Thymus (tissue), 11 donors: ENCODE measurements around the gene BPIFB3. TPM values are rescaled to one million over a fixed set of nuclear protein-coding genes. Genes with fewer than 3 reads are reported as not detected.

Experiments
- DNase-seq, 9 donors: peaks; one replicate each; pipeline ENCODE4 v3.0.0-alpha.2; 2013; ENCODE audit warnings: low spot score in 9 of 9, low read depth in 6 of 9, missing footprints in 1 of 9
- H3K27ac ChIP-seq, 2 donors: one replicate each; pipeline ENCODE4 v1.5.1; 2013; ENCODE audit warnings: control low read depth in 1 of 2, low read depth in 1 of 2, low read length in 1 of 2, mild to moderate bottlenecking in 1 of 2, moderate library complexity in 1 of 2
- H3K27me3 ChIP-seq, 2 donors: one replicate each; pipeline ENCODE4 v1.5.1; 2013; ENCODE audit warnings: low read length in 1 of 2; ENCODE audit not compliant: control insufficient read depth in 2 of 2, insufficient read depth in 1 of 2
- H3K36me3 ChIP-seq, 2 donors: one replicate each; pipeline ENCODE4 v1.5.1; 2013; ENCODE audit warnings: low read length in 1 of 2, mild to moderate bottlenecking in 1 of 2, moderate library complexity in 1 of 2; ENCODE audit not compliant: control insufficient read depth in 2 of 2, insufficient read depth in 2 of 2
- H3K4me1 ChIP-seq, 2 donors: one replicate each; pipeline ENCODE4 v1.5.1; 2013; ENCODE audit warnings: low read length in 2 of 2; ENCODE audit not compliant: control insufficient read depth in 2 of 2, insufficient read depth in 2 of 2
- H3K4me3 ChIP-seq, 2 donors: one replicate each; pipeline ENCODE4 v1.5.1; 2013; ENCODE audit warnings: low read length in 2 of 2, control low read depth in 1 of 2, mild to moderate bottlenecking in 1 of 2
- H3K9me3 ChIP-seq, 2 donors: one replicate each; pipeline ENCODE4 v1.5.1; 2013; ENCODE audit warnings: low read length in 1 of 2, mild to moderate bottlenecking in 1 of 2; ENCODE audit not compliant: control insufficient read depth in 2 of 2, insufficient read depth in 1 of 2
- WGBS: extraction: QIAGEN DNeasy Blood & Tissue Kit; methylation state at CpG from one replicate; pipeline ENCODE4 v1.1.7; 2013; 5-methylcytosine and 5-hydroxymethylcytosine counted together
- polyA plus RNA-seq: library from polyadenylated mRNA; stranded (reverse); fragments of 200-250 nt; gene quantifications from one replicate; pipeline ENCODE4 v1.2.3, GENCODE V29; 2013
- total RNA-seq: library from RNA; stranded (reverse); fragments of 120-200 nt; gene quantifications from one replicate; pipeline ENCODE4 v1.2.4, GENCODE V29; 2013
- donor health status: healthy.

Gene BPIFB3
- total and polyA plus RNA-seq, 2 donors = 0.05 to 0.48 TPM

DNA sequence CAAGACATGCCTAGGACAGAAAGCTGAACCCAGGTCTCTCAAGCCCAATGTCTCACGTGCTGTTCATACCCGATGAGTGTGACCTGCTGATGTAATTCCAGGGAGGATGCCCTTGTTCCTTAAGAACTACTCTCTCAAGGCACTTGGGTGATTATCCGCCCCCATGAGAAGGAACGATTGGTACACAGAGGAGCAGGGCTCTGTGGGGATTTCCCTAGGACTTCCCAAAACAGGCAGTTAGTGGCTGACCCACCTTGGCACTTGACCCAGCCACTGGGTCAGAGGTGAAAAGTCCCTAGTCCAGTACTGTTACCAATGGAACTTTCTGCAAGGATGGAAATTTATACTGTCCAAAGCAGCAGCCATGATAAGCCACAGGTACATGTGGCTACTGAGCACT, 31.4 kb upstream of the BPIFB3 start:
- Histone ChIP-seq H3K27me3 (no peaks in the 10 kb centered on the region), H3K36me3 (no peaks in the 10 kb centered on the region)
- WGBS = 85% methylated on average over 4 of the region's 4 CpGs

DNA sequence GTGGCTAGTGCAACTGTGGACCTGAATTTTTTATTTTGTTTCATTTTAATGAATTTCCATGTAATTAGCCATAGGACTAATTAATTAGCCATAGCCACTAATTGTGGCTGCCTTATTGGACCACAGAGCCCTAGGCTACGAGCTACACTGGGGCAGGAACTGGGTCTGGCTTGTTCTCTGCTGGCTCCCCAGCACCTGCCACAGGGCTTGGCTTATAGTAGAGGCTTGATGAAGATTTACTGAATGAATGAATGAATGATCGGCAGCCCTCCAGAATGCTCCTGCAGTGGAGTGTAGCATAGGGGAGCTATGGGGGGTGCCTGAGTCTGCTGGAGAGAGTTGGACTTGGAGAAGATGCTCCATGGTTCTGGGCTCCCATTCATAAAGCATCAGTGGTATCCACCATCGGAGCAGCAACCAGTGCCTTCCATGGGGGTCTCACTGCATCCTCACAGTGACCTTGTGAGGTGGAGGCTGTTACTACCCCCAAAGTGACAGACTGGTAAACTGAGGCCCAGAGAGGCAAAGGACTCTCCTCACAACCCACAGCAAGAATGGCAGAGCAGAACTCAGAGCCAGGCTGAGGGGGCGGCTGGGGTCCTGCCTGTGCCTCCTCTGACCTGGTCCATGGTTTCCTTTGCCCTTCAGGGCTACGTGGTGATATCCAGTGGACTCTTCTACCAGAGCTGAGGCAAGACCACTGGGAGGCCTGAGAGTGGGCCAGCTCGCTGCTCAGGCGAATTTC, 30.8 kb upstream of the BPIFB3 start:
- peaks cover 0 to 44% of the 10 kb centered on the region in 2 donors for H3K4me1 ChIP-seq
- DNase-seq = no peak
- no peaks in the 10 kb centered on the region for H3K9me3 ChIP-seq
- WGBS = 92% methylated on average over 7 of the region's 7 CpGs
- no peaks in the 10 kb centered on the region for H3K36me3 ChIP-seq
- no peak overlapping the region for H3K4me3 ChIP-seq
- H3K27ac ChIP-seq = no peak overlapping the region
- no peaks in the 10 kb centered on the region for H3K27me3 ChIP-seq

More for the DNA sequence above, 31.4 kb upstream of the BPIFB3 start:
- Histone ChIP-seq H3K4me3 (no peak overlapping the region), H3K27ac (no peak overlapping the region), H3K4me1 (peaks cover 0 to 44% of the 10 kb centered on the region in 2 donors), H3K9me3 (no peaks in the 10 kb centered on the region)
- DNase-seq = no peak

GRCh38 chr20:33023439-33024242, 30.1 kb upstream of the BPIFB3 start:
- Histone ChIP-seq H3K9me3 (no peaks in the 10 kb centered on the region), H3K27me3 (no peaks in the 10 kb centered on the region), H3K36me3 (no peaks in the 10 kb centered on the region), H3K4me3 (no peak overlapping the region), H3K27ac (no peak overlapping the region), H3K4me1 (peaks cover 0 to 38% of the 10 kb centered on the region in 2 donors)
- WGBS = 83% methylated on average over 6 of the region's 6 CpGs
- DNase-seq = no peak

DNA sequence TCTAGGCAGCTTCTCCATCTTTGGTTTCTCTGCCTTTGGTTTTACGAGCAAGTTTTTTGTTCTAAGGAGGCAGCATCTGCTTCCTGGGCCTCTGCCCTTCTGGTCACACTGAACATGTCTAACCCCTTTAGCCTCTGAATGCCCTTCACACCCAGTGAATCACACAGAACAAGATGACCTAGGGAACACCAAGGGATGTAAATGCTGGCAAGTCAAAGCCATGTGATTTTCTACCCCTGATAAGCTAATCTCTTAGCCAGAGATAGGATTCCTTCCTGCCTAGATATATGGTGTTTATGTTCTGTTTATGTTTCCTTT, 29.5 kb upstream of the BPIFB3 start:
- H3K4me3 ChIP-seq = no peak overlapping the region
- no peaks in the 10 kb centered on the region for H3K27me3 ChIP-seq
- H3K4me1 ChIP-seq = peaks cover 0 to 33% of the 10 kb centered on the region in 2 donors
- DNase-seq = no peak
- H3K27ac ChIP-seq = no peak overlapping the region
- H3K36me3 ChIP-seq = no peaks in the 10 kb centered on the region
- WGBS = 85% methylated on average over 1 of the region's 1 CpG
- H3K9me3 ChIP-seq = no peaks in the 10 kb centered on the region

- Histone ChIP-seq H3K27me3 (no peaks in the 10 kb centered on the region), H3K4me1 (peaks cover 0 to 28% of the 10 kb centered on the region in 2 donors), H3K9me3 (no peaks in the 10 kb centered on the region), H3K4me3 (no peak overlapping the region), H3K36me3 (no peaks in the 10 kb centered on the region), H3K27ac (no peak overlapping the region)
- no peak for DNase-seq
- WGBS = 84% methylated on average over 5 of the region's 5 CpGs
Measured at GRCh38 chr20:33024609-33025317, 28.9 kb upstream of the BPIFB3 start.

DNA sequence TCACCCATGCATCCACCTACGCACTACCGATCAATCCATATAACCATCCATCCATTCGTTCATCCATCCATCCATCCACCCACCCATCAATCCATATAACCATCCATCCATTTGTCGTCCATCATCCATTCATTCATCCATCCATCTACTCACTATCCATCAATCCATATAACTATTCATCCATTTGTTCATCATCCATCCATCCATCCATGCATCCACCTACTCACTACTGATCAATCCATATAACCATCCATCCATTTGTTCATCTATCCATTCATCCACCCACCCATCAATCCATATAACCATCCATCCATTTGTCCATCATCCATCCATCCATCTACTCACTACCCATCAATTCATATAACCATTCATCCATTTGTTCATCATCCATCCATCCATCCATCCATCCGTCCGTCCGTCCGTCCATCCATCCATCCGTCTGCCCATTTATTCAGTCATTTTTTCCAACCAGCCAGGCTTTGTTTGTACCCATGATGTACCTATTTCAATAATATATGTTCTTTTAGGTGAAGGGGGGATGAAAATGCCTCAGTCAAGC, 28.3 kb upstream of the BPIFB3 start:
- WGBS = 60% methylated on average over 9 of the region's 9 CpGs
- Histone ChIP-seq H3K27me3 (no peaks in the 10 kb centered on the region), H3K9me3 (no peaks in the 10 kb centered on the region), H3K27ac (no peak overlapping the region), H3K36me3 (no peaks in the 10 kb centered on the region), H3K4me3 (no peak overlapping the region), H3K4me1 (peaks cover 0 to 21% of the 10 kb centered on the region in 2 donors)
- no peak for DNase-seq

GRCh38 chr20:33026072-33026778, 27.5 kb upstream of the BPIFB3 start:
- Histone ChIP-seq H3K27ac (no peak overlapping the region), H3K4me1 (peaks cover 0 to 13% of the 10 kb centered on the region in 2 donors), H3K27me3 (no peaks in the 10 kb centered on the region), H3K4me3 (no peak overlapping the region), H3K36me3 (no peaks in the 10 kb centered on the region), H3K9me3 (no peaks in the 10 kb centered on the region)
- DNase-seq = no peak
- WGBS = 74% methylated on average over 5 of the region's 5 CpGs

DNA sequence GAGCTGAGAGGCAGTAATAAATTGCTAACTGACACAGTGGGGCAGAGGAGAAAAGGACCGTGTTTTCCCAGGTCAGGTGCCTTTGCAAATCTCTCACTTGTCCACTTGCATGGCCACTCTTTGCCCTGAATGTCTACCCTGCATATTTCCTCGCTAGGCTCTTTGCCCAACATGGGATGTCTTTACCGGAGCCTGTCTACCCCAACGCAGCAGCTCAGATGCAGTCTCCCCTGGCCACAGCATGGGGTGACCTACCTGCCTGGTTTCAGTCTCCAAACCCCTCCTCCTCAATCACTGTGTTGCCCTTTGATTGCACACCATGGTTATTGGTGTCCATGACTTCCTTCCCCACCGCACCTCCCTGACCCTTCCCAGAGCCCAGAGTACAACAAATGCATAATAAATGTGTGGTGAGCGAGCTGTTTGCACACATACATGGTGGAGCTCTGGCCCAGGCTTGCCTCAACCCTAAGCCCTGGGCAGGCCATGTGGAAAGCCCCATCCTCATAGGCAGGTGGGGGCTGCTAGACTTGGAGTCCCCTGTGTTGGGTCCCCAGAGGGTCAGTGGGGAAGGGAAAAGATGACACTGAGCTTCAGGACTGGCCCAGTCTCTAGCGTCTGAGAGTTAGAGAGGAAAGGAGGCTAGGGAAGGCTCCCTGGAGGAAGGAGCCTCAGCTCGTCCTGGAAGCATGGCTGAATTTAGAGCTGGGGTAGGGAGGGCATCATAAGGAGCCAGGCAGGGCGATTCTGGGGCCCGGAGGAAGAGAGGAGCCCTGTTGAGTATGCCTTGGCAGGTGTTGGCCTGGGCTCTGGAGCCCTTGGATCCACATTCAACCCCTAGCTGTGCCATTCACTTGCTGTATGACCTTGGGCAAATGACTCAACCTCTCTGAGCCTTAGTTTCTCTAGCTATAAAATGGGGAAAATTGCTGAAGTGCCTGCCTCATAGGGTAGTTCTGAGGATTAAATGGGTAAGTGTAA, 26.6 kb upstream of the BPIFB3 start:
- no peak overlapping the region for H3K4me3 ChIP-seq
- WGBS = 94% methylated on average over 10 of the region's 10 CpGs

More for the DNA sequence above, 26.6 kb upstream of the BPIFB3 start:
- Histone ChIP-seq H3K36me3 (no peaks in the 10 kb centered on the region), H3K4me1 (peaks cover 0 to 5% of the 10 kb centered on the region in 2 donors), H3K9me3 (no peaks in the 10 kb centered on the region), H3K27me3 (no peaks in the 10 kb centered on the region), H3K27ac (no peak overlapping the region)
- no peak for DNase-seq
